ENCODE results near the gene NOLC1.

DNA sequence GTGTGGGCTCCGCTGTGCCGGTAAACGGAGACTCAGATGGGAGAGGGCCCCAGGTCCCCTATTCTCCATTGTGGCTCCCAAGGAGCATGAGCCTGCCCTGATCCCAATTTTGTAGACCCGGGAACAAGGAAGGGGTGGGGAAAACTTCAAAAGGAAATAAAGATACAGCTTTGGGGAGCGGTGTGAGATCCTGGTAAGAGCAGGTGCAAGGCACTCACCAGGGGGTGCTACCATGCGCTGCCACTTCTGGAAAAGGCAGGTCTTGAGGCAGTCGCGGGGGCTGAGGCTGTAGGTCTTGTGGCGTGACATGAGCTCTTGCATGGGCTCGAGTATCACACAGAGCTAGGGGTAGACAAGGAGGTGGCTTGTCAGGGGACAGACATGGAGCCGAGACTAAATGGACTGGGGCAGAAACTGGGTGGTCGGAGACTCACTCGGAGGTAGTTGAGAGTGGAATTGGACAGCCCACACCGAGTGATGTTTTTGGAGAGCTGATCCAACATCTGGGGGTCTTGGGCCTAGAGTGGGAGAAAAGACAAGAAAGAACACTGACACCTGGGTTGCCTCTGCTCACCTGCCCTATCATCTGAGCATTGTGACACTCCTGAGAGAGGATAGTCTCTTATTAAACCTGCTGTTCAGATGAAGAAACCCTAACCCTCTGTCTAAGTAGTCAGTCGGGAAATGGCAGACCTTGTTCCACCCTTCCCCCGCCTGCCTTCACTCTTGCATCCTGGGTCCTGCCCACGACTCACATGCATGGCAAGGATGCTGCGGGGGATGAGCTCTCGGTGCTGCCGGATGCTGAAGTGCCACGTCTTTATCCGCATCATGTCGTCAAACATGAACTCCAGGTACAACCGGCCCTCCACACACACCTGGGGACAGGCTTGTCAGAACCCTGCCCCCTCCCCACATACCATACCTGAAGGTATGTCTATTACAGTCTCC, 42.7 kb upstream of the NOLC1 start:
- TF ChIP-seq, protein P1, sequence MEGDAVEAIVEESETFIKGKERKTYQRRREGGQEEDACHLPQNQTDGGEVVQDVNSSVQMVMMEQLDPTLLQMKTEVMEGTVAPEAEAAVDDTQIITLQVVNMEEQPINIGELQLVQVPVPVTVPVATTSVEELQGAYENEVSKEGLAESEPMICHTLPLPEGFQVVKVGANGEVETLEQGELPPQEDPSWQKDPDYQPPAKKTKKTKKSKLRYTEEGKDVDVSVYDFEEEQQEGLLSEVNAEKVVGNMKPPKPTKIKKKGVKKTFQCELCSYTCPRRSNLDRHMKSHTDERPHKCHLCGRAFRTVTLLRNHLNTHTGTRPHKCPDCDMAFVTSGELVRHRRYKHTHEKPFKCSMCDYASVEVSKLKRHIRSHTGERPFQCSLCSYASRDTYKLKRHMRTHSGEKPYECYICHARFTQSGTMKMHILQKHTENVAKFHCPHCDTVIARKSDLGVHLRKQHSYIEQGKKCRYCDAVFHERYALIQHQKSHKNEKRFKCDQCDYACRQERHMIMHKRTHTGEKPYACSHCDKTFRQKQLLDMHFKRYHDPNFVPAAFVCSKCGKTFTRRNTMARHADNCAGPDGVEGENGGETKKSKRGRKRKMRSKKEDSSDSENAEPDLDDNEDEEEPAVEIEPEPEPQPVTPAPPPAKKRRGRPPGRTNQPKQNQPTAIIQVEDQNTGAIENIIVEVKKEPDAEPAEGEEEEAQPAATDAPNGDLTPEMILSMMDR (IDR thresholded peaks at IDR 0.05) = no peak
- TF ChIP-seq POLR2A (IDR thresholded peaks at IDR 0.05; ENCODE audit: low read depth) (no peak), POLR2AphosphoS5 (IDR thresholded peaks at IDR 0.05) (no peak), EP300 (IDR thresholded peaks at IDR 0.05) (no peak)
